ENCODE data around the gene SMIM28.
"Not testable (repeated sequence)": the region's sequence is repeated elsewhere in the genome, so short reads cannot be mapped to it uniquely, and the experiment has no call there.

SMIM28 gene

DNA sequence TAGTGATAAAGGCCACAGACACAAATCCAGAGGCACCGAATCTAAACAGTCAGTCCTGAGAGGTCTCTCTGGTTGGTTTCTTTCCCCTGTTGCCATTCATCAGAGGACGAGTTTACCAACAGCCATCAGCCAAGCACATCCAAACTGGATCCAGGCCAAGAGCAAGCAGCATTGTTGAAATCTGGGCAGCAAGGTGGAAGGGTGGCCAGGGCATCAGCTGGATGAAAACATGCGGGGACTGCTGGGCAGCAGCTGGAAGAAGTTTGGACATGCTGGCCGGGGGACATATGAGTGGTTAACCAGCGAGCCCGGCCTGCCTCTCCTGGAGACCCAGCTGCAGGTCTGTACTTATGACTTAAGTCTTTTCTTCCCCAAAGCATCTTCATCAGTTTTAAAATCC is at the start of gene SMIM28:
TSS of gene SMIM28 (plus strand) at position 62 of the 400 bp plus-strand sequence. CDS start at position 230, 168 bp downstream.
- DNase-seq (ENCODE audit: low read depth in 2 of 2), result no peak

DNA sequence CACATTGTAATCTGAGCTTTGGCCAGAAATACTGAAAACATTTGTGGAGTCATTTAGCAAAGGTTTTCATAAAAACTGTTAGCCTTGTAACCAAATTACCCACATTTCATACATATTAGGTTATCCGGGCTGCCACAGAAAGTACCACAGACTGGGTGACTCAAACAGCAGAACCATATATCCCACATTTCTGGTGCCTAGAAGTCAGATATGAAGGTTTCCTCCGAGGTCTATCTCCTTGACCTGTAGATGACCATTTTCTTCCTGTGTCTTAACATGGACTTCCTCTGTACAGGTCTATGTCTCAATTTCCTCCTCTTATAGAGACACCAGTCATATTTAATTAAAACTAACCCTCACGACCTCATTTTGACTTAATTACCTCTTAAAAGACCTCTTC is 49.5 kb upstream of the SMIM28 start:
- DNase-seq (ENCODE audit: low read depth in 2 of 2), result no peak

- no peak for DNase-seq (ENCODE audit: low read depth in 2 of 2)
These were observed 46.9 kb upstream of the SMIM28 start for GRCh38 chr6:138330763-138331162.

GRCh38 chr6:138331444-138331843 is 46.3 kb upstream of the SMIM28 start:
- DNase-seq (ENCODE audit: low read depth in 2 of 2), result no peak

DNA sequence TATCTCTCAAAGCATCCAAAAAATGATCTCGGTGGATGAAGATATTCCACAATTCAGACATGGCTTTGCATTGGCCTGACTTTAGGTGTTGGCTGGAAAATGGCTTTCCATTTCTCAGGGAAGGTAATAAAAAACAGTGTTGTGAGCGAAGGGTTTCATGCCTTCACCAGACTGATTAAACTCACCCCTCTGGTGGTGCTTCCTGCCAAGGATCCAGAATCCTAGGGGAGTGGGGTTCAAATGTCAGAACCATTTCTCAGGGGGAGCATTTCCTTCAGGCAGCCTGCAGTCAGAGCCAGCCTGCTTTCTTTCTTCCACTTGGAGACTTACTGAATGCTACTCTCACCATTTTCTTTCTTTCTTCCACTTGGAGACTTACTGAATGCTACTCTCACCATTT is 45.7 kb upstream of the SMIM28 start:
- no peak for DNase-seq (ENCODE audit: low read depth in 2 of 2)

DNA sequence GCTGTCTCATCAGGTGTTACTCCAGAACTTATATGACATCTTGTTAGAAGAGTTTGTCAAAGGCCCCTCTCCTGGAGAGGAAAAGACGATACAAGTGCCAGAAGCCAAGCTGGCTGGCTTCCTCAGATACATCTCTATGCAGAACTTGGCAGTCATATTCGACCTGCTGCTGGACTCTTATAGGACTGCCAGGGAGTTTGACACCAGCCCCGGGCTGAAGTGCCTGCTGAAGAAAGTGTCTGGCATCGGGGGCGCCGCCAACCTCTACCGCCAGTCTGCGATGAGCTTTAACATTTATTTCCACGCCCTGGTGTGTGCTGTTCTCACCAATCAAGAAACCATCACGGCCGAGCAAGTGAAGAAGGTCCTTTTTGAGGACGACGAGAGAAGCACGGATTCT is 43.7 kb upstream of the SMIM28 start:
- DNase-seq (ENCODE audit: low read depth in 2 of 2), result no peak

DNA sequence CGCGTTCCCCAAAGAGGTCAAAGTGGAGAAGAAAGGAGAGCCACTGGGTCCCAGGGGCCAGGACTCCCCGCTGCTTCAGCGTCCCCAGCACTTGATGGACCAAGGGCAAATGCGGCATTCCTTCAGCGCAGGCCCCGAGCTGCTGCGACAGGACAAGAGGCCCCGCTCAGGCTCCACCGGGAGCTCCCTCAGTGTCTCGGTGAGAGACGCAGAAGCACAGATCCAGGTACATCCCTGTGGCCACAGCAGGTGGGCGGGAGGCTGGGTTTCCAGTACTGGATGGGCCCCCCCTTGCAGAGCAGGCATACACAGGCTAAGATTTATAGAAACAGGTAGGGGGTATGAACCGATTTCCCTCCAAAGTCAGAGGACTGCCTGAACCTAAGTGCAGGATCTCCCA is 42.7 kb upstream of the SMIM28 start:
- DNase-seq (ENCODE audit: low read depth in 2 of 2), result no peak

DNA sequence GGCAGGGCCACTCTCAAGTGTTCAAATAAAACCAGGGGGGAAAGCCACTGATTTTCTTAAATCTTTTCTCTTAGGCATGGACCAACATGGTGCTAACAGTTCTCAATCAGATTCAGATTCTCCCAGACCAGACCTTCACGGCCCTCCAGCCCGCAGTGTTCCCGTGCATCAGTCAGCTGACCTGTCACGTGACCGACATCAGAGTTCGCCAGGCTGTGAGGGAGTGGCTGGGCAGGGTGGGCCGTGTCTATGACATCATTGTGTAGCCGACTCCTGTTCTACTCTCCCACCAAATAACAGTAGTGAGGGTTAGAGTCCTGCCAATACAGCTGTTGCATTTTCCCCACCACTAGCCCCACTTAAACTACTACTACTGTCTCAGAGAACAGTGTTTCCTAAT is 41.5 kb upstream of the SMIM28 start:
- DNase-seq (ENCODE audit: low read depth in 2 of 2), result no peak

- DNase-seq (ENCODE audit: low read depth in 2 of 2), result no peak
These were observed 40.6 kb upstream of the SMIM28 start for GRCh38 chr6:138337076-138337475.

- no peak for DNase-seq (ENCODE audit: low read depth in 2 of 2)
These were observed 38.7 kb upstream of the SMIM28 start for GRCh38 chr6:138339024-138339423.

DNA sequence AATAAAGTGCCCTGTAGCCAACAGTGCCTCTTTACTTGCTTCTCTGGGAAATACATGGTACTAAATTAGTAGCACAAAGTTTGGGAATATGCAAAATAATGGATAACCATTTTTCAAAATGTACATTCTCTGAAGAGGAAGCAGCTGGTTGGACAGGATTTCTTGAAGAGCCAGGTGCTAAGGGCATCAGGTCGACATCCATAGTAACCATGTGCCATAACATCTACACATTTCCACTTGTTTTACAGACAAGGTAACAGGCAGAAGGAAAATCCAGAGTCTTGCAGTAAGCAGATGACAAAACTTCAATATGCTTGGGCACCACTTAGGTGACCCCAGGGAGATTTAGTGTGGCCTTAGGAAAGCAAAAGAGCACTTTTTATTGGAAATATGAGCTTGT is 36.5 kb upstream of the SMIM28 start:
- DNase-seq (ENCODE audit: low read depth in 2 of 2), result no peak

- no peak for DNase-seq (ENCODE audit: low read depth in 2 of 2)
These were observed 34.6 kb upstream of the SMIM28 start for GRCh38 chr6:138343112-138343511.

DNA sequence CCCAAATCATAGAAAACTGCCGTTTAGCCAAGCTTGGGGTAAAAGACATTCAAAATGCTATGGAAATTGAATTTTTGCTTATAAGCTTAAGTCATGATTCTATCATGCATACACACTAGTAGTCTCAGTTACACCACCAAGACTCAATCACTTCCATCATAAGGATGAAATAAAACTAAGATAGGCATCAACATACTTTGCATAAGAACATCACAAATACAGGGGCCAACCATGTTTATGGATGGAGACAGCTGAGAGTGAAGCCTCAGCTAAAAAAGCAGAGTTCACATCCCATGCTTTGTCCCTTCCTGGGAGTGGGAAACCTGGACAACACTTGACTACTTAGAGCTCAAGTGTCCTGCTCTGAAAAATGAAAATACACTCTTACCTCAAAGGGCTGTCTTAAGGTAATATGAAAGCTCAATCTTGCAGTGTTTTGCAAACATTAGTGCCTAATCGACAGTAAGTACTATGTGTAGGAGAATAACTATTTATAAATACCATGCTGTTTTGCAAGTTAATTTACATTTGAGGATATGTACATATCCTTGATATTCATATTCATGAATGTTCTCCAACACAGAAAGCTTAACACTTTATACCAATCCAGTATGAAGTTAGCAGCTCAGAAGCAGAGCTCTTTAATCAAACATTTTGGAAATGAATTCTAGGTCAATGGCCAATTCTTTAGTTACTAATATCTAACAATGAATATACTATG is 32.0 kb upstream of the SMIM28 start:
- DNase-seq (ENCODE audit: low read depth in 2 of 2), result no peak

- DNase-seq (ENCODE audit: low read depth in 2 of 2), result no peak
These were observed 31.2 kb upstream of the SMIM28 start for GRCh38 chr6:138346302-138347195.

GRCh38 chr6:138347864-138348263 is 29.8 kb upstream of the SMIM28 start:
- DNase-seq (ENCODE audit: low read depth in 2 of 2), result no peak

- no peak for DNase-seq (ENCODE audit: low read depth in 2 of 2)
These were observed 27.8 kb upstream of the SMIM28 start for GRCh38 chr6:138349891-138350290.

GRCh38 chr6:138357928-138358327 is 19.8 kb upstream of the SMIM28 start:
- no peak for DNase-seq (ENCODE audit: low read depth in 2 of 2)

DNA sequence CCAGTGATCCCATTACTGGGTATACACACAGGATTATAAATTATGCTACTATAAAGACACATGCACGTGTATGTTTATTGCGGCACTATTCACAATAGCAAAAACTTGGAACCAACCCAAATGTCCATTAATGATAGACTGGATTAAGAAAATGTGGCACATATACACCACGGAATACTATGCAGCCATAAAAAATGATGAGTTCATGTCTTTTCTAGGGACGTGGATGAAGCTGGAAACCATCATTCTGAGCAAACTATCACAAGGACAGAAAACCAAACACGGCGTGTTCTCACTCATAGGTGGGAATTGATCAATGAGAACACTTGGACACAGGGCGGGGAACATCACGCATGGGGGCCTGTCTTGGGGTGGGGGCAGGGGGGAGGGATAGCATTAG is 9.0 kb upstream of the SMIM28 start:
- DNase-seq (ENCODE audit: low read depth in 2 of 2), result not testable (repeated sequence)

- no peak for DNase-seq (ENCODE audit: low read depth in 2 of 2)
These were observed 6.9 kb upstream of the SMIM28 start for GRCh38 chr6:138370631-138371451.

- DNase-seq (ENCODE audit: low read depth in 2 of 2), result no peak
These were observed 6.3 kb upstream of the SMIM28 start for GRCh38 chr6:138371452-138371711.

- DNase-seq (ENCODE audit: low read depth in 2 of 2), result no peak
These were observed 6.0 kb upstream of the SMIM28 start for GRCh38 chr6:138371720-138372119.

- no peak for DNase-seq (ENCODE audit: low read depth in 2 of 2)
These were observed 4.8 kb upstream of the SMIM28 start for GRCh38 chr6:138372711-138373463.

Data from stimulated activated CD4-positive, alpha-beta T cell treated with anti-CD3 and anti-CD28 coated beads, Interleukin-1b, Interleukin-23, amount 100 ng/mL, for 4 hours (primary cell).